Gastroesophageal sphincter (tissue), 4 donors: Measurements from ENCODE around the gene TMEM154. TPM values are rescaled to one million over a fixed set of nuclear protein-coding genes. Genes with fewer than 3 reads are reported as not detected.

ENCODE experiments used
- ATAC-seq: fragments of 150-250 bp; one replicate; pipeline ENCODE4 v1.9.1; 2016; ENCODE audit warnings: mild to moderate bottlenecking, moderate library complexity
- H3K27ac ChIP-seq, 4 donors: fragments of 200-600 bp; sonication (generic) in 3 of 4; 1 replicate in 3 of 4; 2 replicates in 1 of 4; pipeline ENCODE4 v1.5.1; 2016 to 2019
- H3K27me3 ChIP-seq: fragments of 200-600 bp; sonication (generic); one replicate; pipeline ENCODE4 v1.5.1; 2019
- H3K36me3 ChIP-seq, 2 donors: fragments of 200-600 bp; sonication (generic); one replicate each; pipeline ENCODE4 v1.5.1; 2019; ENCODE audit warnings: control low read depth in 1 of 2
- H3K4me1 ChIP-seq, 3 donors: fragments of 200-600 bp; sonication (generic); 1 replicate in 2 of 3; 2 replicates in 1 of 3; pipeline ENCODE4 v1.5.1; 2016 to 2019; ENCODE audit warnings: control low read depth in 2 of 3
- H3K4me3 ChIP-seq, 2 donors: fragments of 200-600 bp; sonication (generic); one replicate each; pipeline ENCODE4 v1.5.1; 2019; ENCODE audit warnings: mild to moderate bottlenecking in 1 of 2, moderate library complexity in 1 of 2
- H3K9me3 ChIP-seq, 3 donors: fragments of 200-600 bp; sonication (generic); one replicate each; pipeline ENCODE4 v1.5.1; 2017 to 2019; ENCODE audit warnings: control low read depth in 2 of 3
- EP300 ChIP-seq: sonication (generic); formaldehyde crosslinking; IDR thresholded peaks from one replicate; pipeline ENCODE4 v1.6.1; 2017; ENCODE audit warnings: antibody characterized with exemption, mild to moderate bottlenecking
- POLR2A ChIP-seq, 2 donors: fragments of 450-650 bp; IDR thresholded peaks; one replicate each; pipeline ENCODE4 v1.6.1; 2017; ENCODE audit warnings: antibody characterized with exemption in 2 of 2, mild to moderate bottlenecking in 2 of 2, moderate library complexity in 1 of 2
- POLR2AphosphoS5 ChIP-seq: sonication (generic); formaldehyde crosslinking; IDR thresholded peaks from one replicate; pipeline ENCODE4 v1.6.1; 2017; ENCODE audit warnings: antibody characterized with exemption
- WGBS, 2 donors: methylation state at CpG; one replicate each; pipeline ENCODE4 v1.1.5; 2018; ENCODE audit warnings: low coverage in 1 of 2; 5-methylcytosine and 5-hydroxymethylcytosine counted together
- total RNA-seq, 4 donors: library from RNA; depleted of rRNA; stranded (reverse); fragments of >200 nt; gene quantifications; one replicate each; pipeline ENCODE4 v1.1.0, GENCODE V29; 2016
- TF ChIP-seq, protein P1 (sequence below), 4 experiments: fragments of 200-600 bp in 2 of 4; fragments of 450-650 bp in 2 of 4; sonication (generic) in 1 of 4; IDR thresholded peaks; one replicate each; pipeline ENCODE4 v1.5.1; 2017 to 2019; ENCODE audit warnings: antibody characterized with exemption in 4 of 4, mild to moderate bottlenecking in 2 of 4, moderate library complexity in 2 of 4

Gene TMEM154
- total RNA-seq, 4 donors from 2014 or later = 0.77 to 13.6 (median 3.8) TPM

- no peaks in the 10 kb centered on the region for H3K27me3 ChIP-seq
- WGBS, 2 donors = 71 to 94% methylated on average over 4 of the region's 4 CpGs
- no peak overlapping the region for H3K27ac ChIP-seq
- H3K4me1 ChIP-seq = no peaks in the 10 kb centered on the region
- H3K9me3 ChIP-seq = no peaks in the 10 kb centered on the region
- no peak for ATAC-seq
- no peaks in the 10 kb centered on the region for H3K36me3 ChIP-seq
- no peak overlapping the region for H3K4me3 ChIP-seq
- TF ChIP-seq, protein P1, sequence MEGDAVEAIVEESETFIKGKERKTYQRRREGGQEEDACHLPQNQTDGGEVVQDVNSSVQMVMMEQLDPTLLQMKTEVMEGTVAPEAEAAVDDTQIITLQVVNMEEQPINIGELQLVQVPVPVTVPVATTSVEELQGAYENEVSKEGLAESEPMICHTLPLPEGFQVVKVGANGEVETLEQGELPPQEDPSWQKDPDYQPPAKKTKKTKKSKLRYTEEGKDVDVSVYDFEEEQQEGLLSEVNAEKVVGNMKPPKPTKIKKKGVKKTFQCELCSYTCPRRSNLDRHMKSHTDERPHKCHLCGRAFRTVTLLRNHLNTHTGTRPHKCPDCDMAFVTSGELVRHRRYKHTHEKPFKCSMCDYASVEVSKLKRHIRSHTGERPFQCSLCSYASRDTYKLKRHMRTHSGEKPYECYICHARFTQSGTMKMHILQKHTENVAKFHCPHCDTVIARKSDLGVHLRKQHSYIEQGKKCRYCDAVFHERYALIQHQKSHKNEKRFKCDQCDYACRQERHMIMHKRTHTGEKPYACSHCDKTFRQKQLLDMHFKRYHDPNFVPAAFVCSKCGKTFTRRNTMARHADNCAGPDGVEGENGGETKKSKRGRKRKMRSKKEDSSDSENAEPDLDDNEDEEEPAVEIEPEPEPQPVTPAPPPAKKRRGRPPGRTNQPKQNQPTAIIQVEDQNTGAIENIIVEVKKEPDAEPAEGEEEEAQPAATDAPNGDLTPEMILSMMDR (IDR thresholded peaks at IDR 0.05) = no peak
- no peak for TF ChIP-seq EP300
- TF ChIP-seq POLR2AphosphoS5 = no peak
- no peak for TF ChIP-seq POLR2A (IDR thresholded peaks at IDR 0.05)
These were observed 45.6 kb downstream of the TMEM154 start for GRCh38 chr4:152634110-152634760.

- H3K27me3 ChIP-seq = no peaks in the 10 kb centered on the region
- no peaks in the 10 kb centered on the region for H3K4me1 ChIP-seq
- H3K27ac ChIP-seq = no peak overlapping the region
- no peaks in the 10 kb centered on the region for H3K36me3 ChIP-seq
- TF ChIP-seq, protein P1 (IDR thresholded peaks at IDR 0.05) = no peak
- TF ChIP-seq POLR2A (IDR thresholded peaks at IDR 0.05) = no peak
- no peak for TF ChIP-seq POLR2AphosphoS5
- no peak for TF ChIP-seq EP300
- no peak for ATAC-seq
- 59 to 62% methylated on average over 3 of the region's 3 CpGs for WGBS, 2 donors
- H3K4me3 ChIP-seq = no peak overlapping the region
- no peaks in the 10 kb centered on the region for H3K9me3 ChIP-seq
These were observed 46.7 kb downstream of the TMEM154 start for GRCh38 chr4:152633118-152633517.

- ATAC-seq = no peak
- no peaks in the 10 kb centered on the region for H3K27me3 ChIP-seq
- no peak overlapping the region for H3K4me3 ChIP-seq
- TF ChIP-seq, protein P1 (IDR thresholded peaks at IDR 0.05) = no peak
- no peak for TF ChIP-seq POLR2A (IDR thresholded peaks at IDR 0.05)
- TF ChIP-seq EP300 = no peak
- no peak for TF ChIP-seq POLR2AphosphoS5
- H3K4me1 ChIP-seq = no peaks in the 10 kb centered on the region
- 55 to 77% methylated on average over 1 of the region's 1 CpG for WGBS, 2 donors
- no peaks in the 10 kb centered on the region for H3K9me3 ChIP-seq
- H3K27ac ChIP-seq = no peak overlapping the region
- H3K36me3 ChIP-seq = no peaks in the 10 kb centered on the region
These were observed 49.5 kb downstream of the TMEM154 start for GRCh38 chr4:152630324-152630723.

DNA sequence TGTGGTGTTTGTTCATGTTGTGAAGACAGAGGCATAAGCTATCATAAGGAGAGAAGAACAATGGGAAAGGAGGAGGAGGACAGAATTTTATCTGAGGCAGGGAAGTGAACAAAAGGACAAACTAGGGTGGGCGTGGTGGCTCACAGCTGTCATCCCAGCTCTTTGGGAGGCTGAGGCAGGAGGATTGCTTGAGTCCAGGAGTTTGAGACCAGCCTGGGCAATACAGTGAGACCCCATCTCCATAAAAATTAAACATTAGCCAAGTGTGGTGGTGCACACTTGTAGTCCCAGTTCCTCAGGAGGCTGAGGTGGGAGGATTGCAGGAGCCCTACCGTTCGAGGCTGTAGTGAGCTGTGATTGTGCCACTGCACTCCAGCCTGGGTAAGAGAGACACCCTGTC, 49.9 kb downstream of the TMEM154 start:
- no peak overlapping the region for H3K4me3 ChIP-seq
- H3K27ac ChIP-seq = no peak overlapping the region
- ATAC-seq = no peak
- TF ChIP-seq, protein P1 (IDR thresholded peaks at IDR 0.05) = no peak
- TF ChIP-seq POLR2AphosphoS5 = no peak
- TF ChIP-seq POLR2A (IDR thresholded peaks at IDR 0.05) = no peak
- no peak for TF ChIP-seq EP300
- H3K36me3 ChIP-seq = no peaks in the 10 kb centered on the region
- no peaks in the 10 kb centered on the region for H3K9me3 ChIP-seq
- no peaks in the 10 kb centered on the region for H3K27me3 ChIP-seq
- WGBS, 2 donors = 86 to 100% methylated on average over 1 to 3 of the region's 3 CpGs
- H3K4me1 ChIP-seq = no peaks in the 10 kb centered on the region

- ATAC-seq = no peak
- no peak overlapping the region for H3K4me3 ChIP-seq
- no peaks in the 10 kb centered on the region for H3K27me3 ChIP-seq
- TF ChIP-seq POLR2A (IDR thresholded peaks at IDR 0.05) = no peak
- TF ChIP-seq EP300 = no peak
- TF ChIP-seq POLR2AphosphoS5 = no peak
- TF ChIP-seq, protein P1 (IDR thresholded peaks at IDR 0.05) = no peak
- no peak overlapping the region for H3K27ac ChIP-seq
- no peaks in the 10 kb centered on the region for H3K36me3 ChIP-seq
- 58 to 80% methylated on average over 4 to 5 of the region's 5 CpGs for WGBS, 2 donors
- no peaks in the 10 kb centered on the region for H3K9me3 ChIP-seq
- no peaks in the 10 kb centered on the region for H3K4me1 ChIP-seq
These were observed 51.7 kb downstream of the TMEM154 start for GRCh38 chr4:152628128-152628527.
